ENCODE measurements around the gene TM9SF4. TPM values are rescaled to one million over a fixed set of nuclear protein-coding genes. Genes with fewer than 3 reads are reported as not detected.
A peak's percentile ranks its signal among the peaks of the same experiment; 100 is the strongest.

The TM9SF4 gene
- total RNA-seq, 1 donor from 2014 or later = 18.8 TPM

- Histone ChIP-seq H3K36me3 (ENCODE audit: control insufficient read depth in 3 of 3, insufficient read depth in 3 of 3, low read length in 3 of 3) (peaks cover 0 to 4% (median 3%) of the 10 kb centered on the region in 3 donors), H3K27me3 (ENCODE audit: control insufficient read depth in 3 of 3, insufficient read depth in 3 of 3, low read length in 3 of 3) (no peaks in the 10 kb centered on the region), H3K4me3 (ENCODE audit: low read length in 3 of 3) (no peak overlapping the region), H3K4me1 (ENCODE audit: control insufficient read depth in 3 of 3, insufficient read depth in 3 of 3, low read length in 3 of 3) (peaks cover 0 to 15% (median 0%) of the 10 kb centered on the region in 3 donors), H3K9me3 (ENCODE audit: control insufficient read depth in 3 of 3, low read length in 3 of 3) (no peaks in the 10 kb centered on the region), H3K9ac (ENCODE audit: low read depth in 1 of 3, low read length in 3 of 3) (no peak overlapping the region), H3K27ac (ENCODE audit: low read depth, low read length) (no peak overlapping the region)
Measured at GRCh38 chr20:32125506-32125905, 16.0 kb downstream of the TM9SF4 start.

- H3K9ac ChIP-seq (ENCODE audit: low read depth in 1 of 3, low read length in 3 of 3) = no peak overlapping the region
- peaks cover 0 to 4% (median 3%) of the 10 kb centered on the region in 3 donors for H3K36me3 ChIP-seq (ENCODE audit: control insufficient read depth in 3 of 3, insufficient read depth in 3 of 3, low read length in 3 of 3)
- no peak overlapping the region for H3K4me3 ChIP-seq (ENCODE audit: low read length in 3 of 3)
- no peak overlapping the region for H3K27ac ChIP-seq (ENCODE audit: low read depth, low read length)
- H3K4me1 ChIP-seq (ENCODE audit: control insufficient read depth in 3 of 3, insufficient read depth in 3 of 3, low read length in 3 of 3) = peaks cover 0 to 17% (median 6%) of the 10 kb centered on the region in 3 donors
- no peaks in the 10 kb centered on the region for H3K27me3 ChIP-seq (ENCODE audit: control insufficient read depth in 3 of 3, insufficient read depth in 3 of 3, low read length in 3 of 3)
- no peaks in the 10 kb centered on the region for H3K9me3 ChIP-seq (ENCODE audit: control insufficient read depth in 3 of 3, low read length in 3 of 3)
Measured at GRCh38 chr20:32126919-32127318, 17.4 kb downstream of the TM9SF4 start.

GRCh38 chr20:32127347-32127746, 17.8 kb downstream of the TM9SF4 start:
- peaks cover 0 to 17% (median 6%) of the 10 kb centered on the region in 3 donors for H3K4me1 ChIP-seq (ENCODE audit: control insufficient read depth in 3 of 3, insufficient read depth in 3 of 3, low read length in 3 of 3)
- peaks cover 0 to 4% (median 3%) of the 10 kb centered on the region in 3 donors for H3K36me3 ChIP-seq (ENCODE audit: control insufficient read depth in 3 of 3, insufficient read depth in 3 of 3, low read length in 3 of 3)
- no peak overlapping the region for H3K4me3 ChIP-seq (ENCODE audit: low read length in 3 of 3)
- H3K9me3 ChIP-seq (ENCODE audit: control insufficient read depth in 3 of 3, low read length in 3 of 3) = no peaks in the 10 kb centered on the region
- no peak overlapping the region for H3K27ac ChIP-seq (ENCODE audit: low read depth, low read length)
- no peaks in the 10 kb centered on the region for H3K27me3 ChIP-seq (ENCODE audit: control insufficient read depth in 3 of 3, insufficient read depth in 3 of 3, low read length in 3 of 3)
- H3K9ac ChIP-seq (ENCODE audit: low read depth in 1 of 3, low read length in 3 of 3) = peak overlapping the region in 1 of 3 donors; percentile 3

GRCh38 chr20:32128167-32128566, 18.7 kb downstream of the TM9SF4 start:
- Histone ChIP-seq H3K27me3 (ENCODE audit: control insufficient read depth in 3 of 3, insufficient read depth in 3 of 3, low read length in 3 of 3) (no peaks in the 10 kb centered on the region), H3K36me3 (ENCODE audit: control insufficient read depth in 3 of 3, insufficient read depth in 3 of 3, low read length in 3 of 3) (peaks cover 0 to 9% (median 3%) of the 10 kb centered on the region in 3 donors)

GRCh38 chr20:32129863-32130262, 20.3 kb downstream of the TM9SF4 start:
- Histone ChIP-seq H3K9ac (ENCODE audit: low read depth in 1 of 3, low read length in 3 of 3) (no peak overlapping the region), H3K9me3 (ENCODE audit: control insufficient read depth in 3 of 3, low read length in 3 of 3) (no peaks in the 10 kb centered on the region), H3K27ac (ENCODE audit: low read depth, low read length) (no peak overlapping the region), H3K4me3 (ENCODE audit: low read length in 3 of 3) (no peak overlapping the region), H3K36me3 (ENCODE audit: control insufficient read depth in 3 of 3, insufficient read depth in 3 of 3, low read length in 3 of 3) (peaks cover 0 to 15% (median 1%) of the 10 kb centered on the region in 3 donors), H3K4me1 (ENCODE audit: control insufficient read depth in 3 of 3, insufficient read depth in 3 of 3, low read length in 3 of 3) (peaks cover 0 to 17% (median 6%) of the 10 kb centered on the region in 3 donors), H3K27me3 (ENCODE audit: control insufficient read depth in 3 of 3, insufficient read depth in 3 of 3, low read length in 3 of 3) (no peaks in the 10 kb centered on the region)

More at GRCh38 chr20:32128167-32128566, 18.7 kb downstream of the TM9SF4 start:
- H3K4me1 ChIP-seq (ENCODE audit: control insufficient read depth in 3 of 3, insufficient read depth in 3 of 3, low read length in 3 of 3) = peaks cover 0 to 17% (median 6%) of the 10 kb centered on the region in 3 donors
- no peak overlapping the region for H3K4me3 ChIP-seq (ENCODE audit: low read length in 3 of 3)
- no peak overlapping the region for H3K27ac ChIP-seq (ENCODE audit: low read depth, low read length)
- H3K9me3 ChIP-seq (ENCODE audit: control insufficient read depth in 3 of 3, low read length in 3 of 3) = no peaks in the 10 kb centered on the region
- H3K9ac ChIP-seq (ENCODE audit: low read depth in 1 of 3, low read length in 3 of 3) = no peak overlapping the region

- no peaks in the 10 kb centered on the region for H3K9me3 ChIP-seq (ENCODE audit: control insufficient read depth in 3 of 3, low read length in 3 of 3)
- H3K27ac ChIP-seq (ENCODE audit: low read depth, low read length) = no peak overlapping the region
- peaks cover 0 to 17% (median 6%) of the 10 kb centered on the region in 3 donors for H3K4me1 ChIP-seq (ENCODE audit: control insufficient read depth in 3 of 3, insufficient read depth in 3 of 3, low read length in 3 of 3)
- H3K27me3 ChIP-seq (ENCODE audit: control insufficient read depth in 3 of 3, insufficient read depth in 3 of 3, low read length in 3 of 3) = no peaks in the 10 kb centered on the region
- no peak overlapping the region for H3K4me3 ChIP-seq (ENCODE audit: low read length in 3 of 3)
- peaks cover 0 to 12% (median 0%) of the 10 kb centered on the region in 3 donors for H3K36me3 ChIP-seq (ENCODE audit: control insufficient read depth in 3 of 3, insufficient read depth in 3 of 3, low read length in 3 of 3)
- H3K9ac ChIP-seq (ENCODE audit: low read depth in 1 of 3, low read length in 3 of 3) = no peak overlapping the region
Measured at GRCh38 chr20:32130352-32130751, 20.8 kb downstream of the TM9SF4 start.

GRCh38 chr20:32130965-32131364, 21.5 kb downstream of the TM9SF4 start:
- H3K36me3 ChIP-seq (ENCODE audit: control insufficient read depth in 3 of 3, insufficient read depth in 3 of 3, low read length in 3 of 3) = peaks cover 0 to 17% (median 0%) of the 10 kb centered on the region in 3 donors
- no peak overlapping the region for H3K4me3 ChIP-seq (ENCODE audit: low read length in 3 of 3)
- H3K27ac ChIP-seq (ENCODE audit: low read depth, low read length) = no peak overlapping the region
- no peaks in the 10 kb centered on the region for H3K9me3 ChIP-seq (ENCODE audit: control insufficient read depth in 3 of 3, low read length in 3 of 3)
- no peaks in the 10 kb centered on the region for H3K27me3 ChIP-seq (ENCODE audit: control insufficient read depth in 3 of 3, insufficient read depth in 3 of 3, low read length in 3 of 3)
- peak overlapping the region in 1 of 3 donors; percentile 5 for H3K9ac ChIP-seq (ENCODE audit: low read depth in 1 of 3, low read length in 3 of 3)
- H3K4me1 ChIP-seq (ENCODE audit: control insufficient read depth in 3 of 3, insufficient read depth in 3 of 3, low read length in 3 of 3) = peaks cover 0 to 17% (median 6%) of the 10 kb centered on the region in 3 donors

- Histone ChIP-seq H3K36me3 (ENCODE audit: control insufficient read depth in 3 of 3, insufficient read depth in 3 of 3, low read length in 3 of 3) (peaks cover 11 to 38% (median 19%) of the 10 kb centered on the region in 3 donors), H3K9me3 (ENCODE audit: control insufficient read depth in 3 of 3, low read length in 3 of 3) (no peaks in the 10 kb centered on the region), H3K4me1 (ENCODE audit: control insufficient read depth in 3 of 3, insufficient read depth in 3 of 3, low read length in 3 of 3) (peaks cover 0 to 11% (median 6%) of the 10 kb centered on the region in 3 donors), H3K27me3 (ENCODE audit: control insufficient read depth in 3 of 3, insufficient read depth in 3 of 3, low read length in 3 of 3) (no peaks in the 10 kb centered on the region), H3K9ac (ENCODE audit: low read depth in 1 of 3, low read length in 3 of 3) (no peak overlapping the region), H3K27ac (ENCODE audit: low read depth, low read length) (no peak overlapping the region), H3K4me3 (ENCODE audit: low read length in 3 of 3) (no peak overlapping the region)
Measured at GRCh38 chr20:32132911-32133549, 23.5 kb downstream of the TM9SF4 start.

- peaks cover 0 to 11% (median 6%) of the 10 kb centered on the region in 3 donors for H3K4me1 ChIP-seq (ENCODE audit: control insufficient read depth in 3 of 3, insufficient read depth in 3 of 3, low read length in 3 of 3)
- no peak overlapping the region for H3K4me3 ChIP-seq (ENCODE audit: low read length in 3 of 3)
- no peaks in the 10 kb centered on the region for H3K27me3 ChIP-seq (ENCODE audit: control insufficient read depth in 3 of 3, insufficient read depth in 3 of 3, low read length in 3 of 3)
- no peak overlapping the region for H3K27ac ChIP-seq (ENCODE audit: low read depth, low read length)
- no peaks in the 10 kb centered on the region for H3K9me3 ChIP-seq (ENCODE audit: control insufficient read depth in 3 of 3, low read length in 3 of 3)
- no peak overlapping the region for H3K9ac ChIP-seq (ENCODE audit: low read depth in 1 of 3, low read length in 3 of 3)
- H3K36me3 ChIP-seq (ENCODE audit: control insufficient read depth in 3 of 3, insufficient read depth in 3 of 3, low read length in 3 of 3) = peaks cover 15 to 45% (median 25%) of the 10 kb centered on the region in 3 donors
Measured at GRCh38 chr20:32134026-32134425, 24.5 kb downstream of the TM9SF4 start.

GRCh38 chr20:32135983-32136515, 26.5 kb downstream of the TM9SF4 start:
- Histone ChIP-seq H3K4me1 (ENCODE audit: control insufficient read depth in 3 of 3, insufficient read depth in 3 of 3, low read length in 3 of 3) (peaks cover 0 to 6% (median 0%) of the 10 kb centered on the region in 3 donors), H3K9ac (ENCODE audit: low read depth in 1 of 3, low read length in 3 of 3) (no peak overlapping the region), H3K9me3 (ENCODE audit: control insufficient read depth in 3 of 3, low read length in 3 of 3) (no peaks in the 10 kb centered on the region), H3K27me3 (ENCODE audit: control insufficient read depth in 3 of 3, insufficient read depth in 3 of 3, low read length in 3 of 3) (no peaks in the 10 kb centered on the region), H3K36me3 (ENCODE audit: control insufficient read depth in 3 of 3, insufficient read depth in 3 of 3, low read length in 3 of 3) (peaks cover 33 to 61% (median 42%) of the 10 kb centered on the region in 3 donors), H3K4me3 (ENCODE audit: low read length in 3 of 3) (no peak overlapping the region), H3K27ac (ENCODE audit: low read depth, low read length) (no peak overlapping the region)
